Measurements from ENCODE around the gene USP48. TPM values are rescaled to one million over a fixed set of nuclear protein-coding genes. Genes with fewer than 3 reads are reported as not detected.

The USP48 gene
- polyA plus RNA-seq, 2 of the 4 experiments (the other 2 are of a cell fraction) = 22.8 to 27.4 TPM

GRCh38 chr1:21649315-21649714 lies 133.6 kb downstream of the USP48 start:
- WGBS (ENCODE audit: missing lambda C conversion rate) = 57% methylated on average over 2 of the region's 2 CpGs
- FAIRE-seq = no peak
- no peaks in the 10 kb centered on the region for H3K9me3 ChIP-seq
- no peak for DNase-seq (ENCODE audit: low read depth in 1 of 2, low spot score in 1 of 2)
- no peak overlapping the region for H3K4me2 ChIP-seq
- ChIA-PET POLR2A (no interaction called here), CTCF (interaction anchor here (1.0 to 5.7 kb wide), 4 partner anchors 9 to 432 kb away, joined by 3 to 29 read pairs (median 4); no protein-coding TSS in a partner anchor)
- TF ChIP-seq RAD21 (conservative IDR thresholded peaks at IDR 0.05 in 1 of 2, IDR thresholded peaks at IDR 0.05 in 1 of 2) (no peak), CBX8 (IDR thresholded peaks at IDR 0.05) (no peak), ZC3H11A (IDR thresholded peaks at IDR 0.05) (no peak), ZNF302 (CRISPR knock-in tag; IDR thresholded peaks at IDR 0.05) (no peak), BHLHE40 (IDR thresholded peaks at IDR 0.05; ENCODE audit: low read depth, low read length) (no peak), NPAS2 (CRISPR knock-in tag; IDR thresholded peaks at IDR 0.05; ENCODE audit: borderline replicate concordance) (no peak), KDM1A (IDR thresholded peaks at IDR 0.05; ENCODE audit: low read depth) (no peak), PBX3 (IDR thresholded peaks at IDR 0.05) (no peak), CBX2 (IDR thresholded peaks at IDR 0.05; ENCODE audit: borderline replicate concordance, low read depth) (no peak), ZSCAN20 (CRISPR knock-in tag; IDR thresholded peaks at IDR 0.05) (no peak), HES2 (IDR thresholded peaks at IDR 0.05) (no peak), ATOH8 (CRISPR knock-in tag; IDR thresholded peaks at IDR 0.05; ENCODE audit: low read depth) (no peak), RCOR1 (IDR thresholded peaks at IDR 0.05; ENCODE audit: low read depth, low read length) (no peak), EP300 (IDR thresholded peaks at IDR 0.05) (no peak)
- H3K4me1 ChIP-seq = peaks cover 28% of the 10 kb centered on the region
- no peak overlapping the region for H3K4me3 ChIP-seq
- H3K27ac ChIP-seq = no peak overlapping the region
- ATAC-seq = no peak

- DNase-seq (ENCODE audit: low read depth in 1 of 2, low spot score in 1 of 2) = no peak
- TF ChIP-seq EHMT2 (IDR thresholded peaks at IDR 0.05; ENCODE audit: low read depth) = no peak
- no peak for TF ChIP-seq CBX8 (IDR thresholded peaks at IDR 0.05)
- no peak for TF ChIP-seq JUN (IDR thresholded peaks at IDR 0.05)
- TF ChIP-seq MAFK (IDR thresholded peaks at IDR 0.05; ENCODE audit: partially characterized antibody) = no peak
- TF ChIP-seq SREBF2 (IDR thresholded peaks at IDR 0.05) = no peak
- no peak for TF ChIP-seq EHF (CRISPR knock-in tag; IDR thresholded peaks at IDR 0.05)
- TF ChIP-seq HMGXB4 (CRISPR knock-in tag; IDR thresholded peaks at IDR 0.05; ENCODE audit: borderline replicate concordance) = no peak
- no peak for TF ChIP-seq BCL3 (IDR thresholded peaks at IDR 0.05)
- TF ChIP-seq CHD4 (IDR thresholded peaks at IDR 0.05; ENCODE audit: borderline replicate concordance) = no peak
- no peak for TF ChIP-seq HES2 (IDR thresholded peaks at IDR 0.05)
- TF ChIP-seq PHF8 (IDR thresholded peaks at IDR 0.05; ENCODE audit: borderline replicate concordance, low read depth) = no peak
- TF ChIP-seq POLR2A (IDR thresholded peaks at IDR 0.05; ENCODE audit: low read length) = no peak
- no peak for TF ChIP-seq RNF2 (IDR thresholded peaks at IDR 0.05; ENCODE audit: borderline replicate concordance, low read depth)
- H3K9me3 ChIP-seq = no peaks in the 10 kb centered on the region
- no peak overlapping the region for H3K4me2 ChIP-seq
- ChIA-PET POLR2A (no interaction called here), CTCF (interaction anchor here (5.7 kb wide), 1 partner anchor 10 kb away, joined by 29 read pairs; no protein-coding TSS in a partner anchor)
- H3K27ac ChIP-seq = no peak overlapping the region
- ATAC-seq = no peak
- peaks cover 28% of the 10 kb centered on the region for H3K4me1 ChIP-seq
- 92% methylated on average over 2 of the region's 10 CpGs for WGBS (ENCODE audit: missing lambda C conversion rate)
- FAIRE-seq = no peak
- no peak overlapping the region for H3K4me3 ChIP-seq
Measured at GRCh38 chr1:21648791-21649190, 134.2 kb downstream of the USP48 start.
